H1 (cell line): ENCODE data around the gene ACTR3C.
"Not testable (repeated sequence)": the region's sequence is repeated elsewhere in the genome, so short reads cannot be mapped to it uniquely, and the experiment has no call there.

Experiments
- ATF3 ChIP-seq: IDR thresholded peaks from 2 replicates; pipeline ENCODE4 v1.6.1; 2011; ENCODE audit warnings: low read depth, mild to moderate bottlenecking, low read length; ENCODE audit not compliant: insufficient read depth
- CHD7 ChIP-seq: fragments of 300-600 bp; sonication (generic); IDR thresholded peaks from 2 replicates; pipeline ENCODE4 v1.7.1; 2012; ENCODE audit warnings: low read length, moderate library complexity, mild to moderate bottlenecking, inconsistent platforms; ENCODE audit not compliant: insufficient replicate concordance
- EP300 ChIP-seq, 2 experiments: IDR thresholded peaks; 1 replicate in 1 of 2; 2 replicates in 1 of 2; pipeline ENCODE4 v1.6.1; 2011 to 2012; ENCODE audit warnings: low read depth in 2 of 2, low read length in 2 of 2, mild to moderate bottlenecking in 2 of 2, borderline replicate concordance in 1 of 2, inconsistent platforms in 1 of 2, moderate library complexity in 1 of 2
- EZH2 ChIP-seq: fragments of 200-600 bp; sonication (generic); IDR thresholded peaks from 2 replicates; pipeline ENCODE4 v1.7.1; 2012; ENCODE audit warnings: low read depth, mild to moderate bottlenecking, moderate library complexity, low read length, inconsistent platforms; ENCODE audit not compliant: severe bottlenecking
- GTF2F1 ChIP-seq: IDR thresholded peaks from 2 replicates; pipeline ENCODE4 v1.6.1; 2012; ENCODE audit warnings: low read depth, low read length, improper control_type of control experiment, borderline replicate concordance
- POLR2A ChIP-seq, 2 experiments: IDR thresholded peaks; 1 replicate in 1 of 2; 2 replicates in 1 of 2; pipeline ENCODE4 v1.6.1; 2011; ENCODE audit warnings: low read depth in 2 of 2, low read length in 2 of 2, mild to moderate bottlenecking in 2 of 2; ENCODE audit errors: control extremely low read depth in 1 of 2
- POLR2AphosphoS5 ChIP-seq: IDR thresholded peaks from 2 replicates; pipeline ENCODE4 v1.6.1; 2011; ENCODE audit warnings: low read depth, low read length
- SIN3A ChIP-seq, 2 experiments: IDR thresholded peaks in 1 of 2; conservative IDR thresholded peaks in 1 of 2; 2 replicates each; pipeline ENCODE4 v1.6.1; 2011 to 2012; ENCODE audit warnings: low read length in 2 of 2, improper control_type of control experiment in 1 of 2, low read depth in 1 of 2, mild to moderate bottlenecking in 1 of 2
- YY1 ChIP-seq: IDR thresholded peaks from 2 replicates; pipeline ENCODE4 v1.6.1; 2011; ENCODE audit warnings: low read depth, mild to moderate bottlenecking, low read length
- ZNF274 ChIP-seq: IDR thresholded peaks from 2 replicates; pipeline ENCODE4 v1.7.0; 2012; ENCODE audit warnings: low read length, borderline replicate concordance; ENCODE audit errors: extremely low read depth
- TF ChIP-seq, protein P1 (sequence below): IDR thresholded peaks from 2 replicates; pipeline ENCODE4 v1.6.1; 2012; ENCODE audit warnings: inconsistent platforms
- TF ChIP-seq, protein P2 (sequence below), 3 experiments: IDR thresholded peaks; 1 replicate in 2 of 3; 2 replicates in 1 of 3; pipeline versions ENCODE4 v1.5.1 to v1.6.1; 2011; ENCODE audit warnings: low read length in 3 of 3, mild to moderate bottlenecking in 3 of 3, inconsistent platforms in 2 of 3, low read depth in 1 of 3, moderate library complexity in 1 of 3; ENCODE audit not compliant: insufficient read depth in 1 of 3; ENCODE audit errors: control extremely low read depth in 1 of 3

GRCh38 chr7:150306377-150306776 is 17.0 kb downstream of the ACTR3C start:
- TF ChIP-seq, protein P1, sequence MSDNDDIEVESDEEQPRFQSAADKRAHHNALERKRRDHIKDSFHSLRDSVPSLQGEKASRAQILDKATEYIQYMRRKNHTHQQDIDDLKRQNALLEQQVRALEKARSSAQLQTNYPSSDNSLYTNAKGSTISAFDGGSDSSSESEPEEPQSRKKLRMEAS: not testable (repeated sequence)
- not testable (repeated sequence) for TF ChIP-seq EP300 (IDR thresholded peaks at IDR 0.05; ENCODE audit: borderline replicate concordance in 1 of 2, low read depth in 2 of 2, low read length in 2 of 2); POLR2A (IDR thresholded peaks at IDR 0.05; ENCODE audit: control extremely low read depth in 1 of 2, low read depth in 2 of 2, low read length in 2 of 2); CHD7; ZNF274; POLR2AphosphoS5; EZH2; ATF3; GTF2F1; YY1; SIN3A (conservative IDR thresholded peaks at IDR 0.05 in 1 of 2, IDR thresholded peaks at IDR 0.05 in 1 of 2; ENCODE audit: low read depth in 1 of 2, low read length in 2 of 2)
- TF ChIP-seq, protein P2, sequence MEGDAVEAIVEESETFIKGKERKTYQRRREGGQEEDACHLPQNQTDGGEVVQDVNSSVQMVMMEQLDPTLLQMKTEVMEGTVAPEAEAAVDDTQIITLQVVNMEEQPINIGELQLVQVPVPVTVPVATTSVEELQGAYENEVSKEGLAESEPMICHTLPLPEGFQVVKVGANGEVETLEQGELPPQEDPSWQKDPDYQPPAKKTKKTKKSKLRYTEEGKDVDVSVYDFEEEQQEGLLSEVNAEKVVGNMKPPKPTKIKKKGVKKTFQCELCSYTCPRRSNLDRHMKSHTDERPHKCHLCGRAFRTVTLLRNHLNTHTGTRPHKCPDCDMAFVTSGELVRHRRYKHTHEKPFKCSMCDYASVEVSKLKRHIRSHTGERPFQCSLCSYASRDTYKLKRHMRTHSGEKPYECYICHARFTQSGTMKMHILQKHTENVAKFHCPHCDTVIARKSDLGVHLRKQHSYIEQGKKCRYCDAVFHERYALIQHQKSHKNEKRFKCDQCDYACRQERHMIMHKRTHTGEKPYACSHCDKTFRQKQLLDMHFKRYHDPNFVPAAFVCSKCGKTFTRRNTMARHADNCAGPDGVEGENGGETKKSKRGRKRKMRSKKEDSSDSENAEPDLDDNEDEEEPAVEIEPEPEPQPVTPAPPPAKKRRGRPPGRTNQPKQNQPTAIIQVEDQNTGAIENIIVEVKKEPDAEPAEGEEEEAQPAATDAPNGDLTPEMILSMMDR (IDR thresholded peaks at IDR 0.05; ENCODE audit: control extremely low read depth in 1 of 3, insufficient read depth in 1 of 3, low read depth in 1 of 3, low read length in 3 of 3): not testable (repeated sequence)
